Measurements from ENCODE around the gene CARS1. TPM values are rescaled to one million over a fixed set of nuclear protein-coding genes. Genes with fewer than 3 reads are reported as not detected.

CARS1 gene
- total and polyA plus RNA-seq, 2 of the 8 experiments (the other 6 are each of a cell fraction or from before 2014, with no cell fraction given) = 44.1 to 100 TPM

DNA sequence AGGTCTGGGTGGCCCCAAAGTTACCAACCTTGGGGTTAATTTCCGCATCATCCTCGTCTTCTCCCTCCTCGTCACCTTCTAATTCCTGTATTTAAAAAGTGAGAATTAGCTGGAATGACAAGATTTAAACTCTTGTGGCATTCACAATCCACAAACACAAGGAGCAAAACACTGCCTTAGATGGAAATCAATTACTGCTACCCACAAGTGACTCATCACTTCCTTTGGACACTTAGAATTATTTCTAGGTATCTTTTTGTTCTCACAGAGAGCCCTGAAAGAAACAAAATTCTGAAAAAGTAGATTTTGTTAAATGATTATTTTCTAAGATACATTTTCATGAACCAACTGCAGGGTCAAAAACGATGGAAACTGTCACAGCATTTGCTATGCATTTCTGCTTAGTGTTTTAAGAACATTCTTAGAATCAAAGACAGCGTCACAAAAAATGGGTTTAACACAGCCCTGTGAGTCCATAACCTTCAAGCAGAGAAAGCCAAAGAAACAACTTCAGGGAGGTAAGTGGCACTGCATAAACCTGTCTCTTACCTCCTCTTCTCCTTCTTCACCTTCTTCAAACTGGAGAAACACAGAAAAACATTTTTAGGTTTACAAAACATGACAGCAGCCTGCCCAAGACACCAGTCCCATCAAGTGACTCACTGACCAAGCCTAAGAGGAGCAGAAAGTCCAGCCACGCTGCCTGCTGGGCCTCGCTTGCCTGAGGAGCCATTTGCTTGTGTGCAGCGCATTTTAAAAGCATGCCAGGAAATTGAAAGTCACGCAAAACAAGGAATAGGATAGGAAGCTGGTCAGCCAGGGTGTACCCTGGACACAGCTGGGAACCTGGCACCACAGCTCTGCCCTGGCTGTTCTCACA is 105.8 kb downstream of the CARS1 start (continued):
- TF ChIP-seq NANOG (IDR thresholded peaks at IDR 0.05; ENCODE audit: insufficient read depth, low read depth, low read length, poor library complexity, severe bottlenecking) = no peak
- TF ChIP-seq TAF1 (IDR thresholded peaks at IDR 0.05; ENCODE audit: low read depth, low read length) = no peak
- no peak for TF ChIP-seq SP2 (IDR thresholded peaks at IDR 0.05; ENCODE audit: low read length)
- TF ChIP-seq BCL11A (IDR thresholded peaks at IDR 0.05; ENCODE audit: low read depth in 2 of 2, low read length in 2 of 2) = no peak
- no peak for TF ChIP-seq ZNF274 (IDR thresholded peaks at IDR 0.05; ENCODE audit: borderline replicate concordance, extremely low read depth, low read length)
- TF ChIP-seq KDM5A (IDR thresholded peaks at IDR 0.05; ENCODE audit: low read length) = no peak
- TF ChIP-seq EP300 (IDR thresholded peaks at IDR 0.05; ENCODE audit: borderline replicate concordance in 1 of 2, low read depth in 2 of 2, low read length in 2 of 2) = no peak

Small RNA genes within 50 kb of the gene (small RNA-seq; reads per million reads assigned to genes)
- gene RNU1-91P (ENCODE audit: insufficient read depth) (not detected), gene SNORA54 (ENCODE audit: insufficient read depth) (7.0 reads per million, percentile 73 among the genes with 10 or more reads in this experiment)

Other genes with a start within 250 kb of the CARS1 start
- gene CDKN1C, start 171.6 kb downstream of the CARS1 start, total RNA-seq (2021; fragmentation: NEBNext Ultra II Directional; extraction: Animal tissue kit (Norgen Biotek cat#: 25700)) = 12.8 and 16.2 TPM in 2 replicates
- 14.1 and 21.8 TPM in 2 replicates for gene CDKN1C, start 171.6 kb downstream of the CARS1 start, polyA plus RNA-seq (2011; rRNA removed)
- 5.2 and 5.4 TPM in 2 replicates for gene PHLDA2, start 128.0 kb downstream of the CARS1 start, total RNA-seq (2021; fragmentation: NEBNext Ultra II Directional; extraction: Animal tissue kit (Norgen Biotek cat#: 25700))
- gene PHLDA2, start 128.0 kb downstream of the CARS1 start, polyA plus RNA-seq (2011; rRNA removed) = 7.6 and 11.6 TPM in 2 replicates
- gene NAP1L4, start 65.1 kb downstream of the CARS1 start, total RNA-seq (2021; fragmentation: NEBNext Ultra II Directional; extraction: Animal tissue kit (Norgen Biotek cat#: 25700)) = 190 and 194 TPM in 2 replicates
- 75.8 and 81.4 TPM in 2 replicates for gene NAP1L4, start 65.1 kb downstream of the CARS1 start, polyA plus RNA-seq (2011; rRNA removed)
- gene OSBPL5, start 107.9 kb upstream of the CARS1 start, total RNA-seq (2021; fragmentation: NEBNext Ultra II Directional; extraction: Animal tissue kit (Norgen Biotek cat#: 25700)) = 7.9 and 9.9 TPM in 2 replicates
- 3.4 and 6.0 TPM in 2 replicates for gene OSBPL5, start 107.9 kb upstream of the CARS1 start, polyA plus RNA-seq (2011; rRNA removed)
- not detected in 2 replicates for gene MRGPRG, start 161.4 kb upstream of the CARS1 start, total RNA-seq (2021; fragmentation: NEBNext Ultra II Directional; extraction: Animal tissue kit (Norgen Biotek cat#: 25700))
- gene MRGPRG, start 161.4 kb upstream of the CARS1 start, polyA plus RNA-seq (2011; rRNA removed) = not detected in 2 replicates
- gene MRGPRE, start 175.0 kb upstream of the CARS1 start, total RNA-seq (2021; fragmentation: NEBNext Ultra II Directional; extraction: Animal tissue kit (Norgen Biotek cat#: 25700)) = not detected in 2 replicates
- gene MRGPRE, start 175.0 kb upstream of the CARS1 start, polyA plus RNA-seq (2011; rRNA removed) = not detected in 2 replicates